ENCODE measurements around the gene MAP3K2.

- TF ChIP-seq POLR2A (IDR thresholded peaks at IDR 0.05), result no peak
- TF ChIP-seq CTCF (IDR thresholded peaks at IDR 0.05), result no peak
Observed at GRCh38 chr2:127419112-127419430, 31.3 kb upstream of the MAP3K2 start.
